Activated CD8-positive, alpha-beta memory T cell treated with anti-CD3 and anti-CD28 coated beads, Interleukin-2, amount 50 U/mL, for 24 hours (primary cell): Measurements from ENCODE around the gene GALR3.

Source experiments
- DNase-seq: peaks from one replicate; pipeline ENCODE4 v3.0.0-alpha.2; 2020; ENCODE audit errors: extremely low read depth

GALR3 gene

GRCh38 chr22:37822079-37822833 lies 926 bp upstream of the GALR3 start:
- DNase-seq: no peak

GRCh38 chr22:37824674-37825641 lies 1.8 kb downstream of the GALR3 start:
- no peak for DNase-seq

GRCh38 chr22:37827056-37827455 lies 3.9 kb downstream of the GALR3 start:
- no peak for DNase-seq

- DNase-seq: no peak
These were observed 7.1 kb downstream of the GALR3 start for GRCh38 chr22:37830093-37830842.

- DNase-seq: no peak
These were observed 8.3 kb downstream of the GALR3 start for GRCh38 chr22:37831472-37831871.

- no peak for DNase-seq
These were observed 9.1 kb downstream of the GALR3 start for GRCh38 chr22:37832022-37832857.

- DNase-seq: no peak
These were observed 19.0 kb downstream of the GALR3 start for GRCh38 chr22:37842015-37842793.

GRCh38 chr22:37843741-37844089 lies 20.5 kb downstream of the GALR3 start:
- DNase-seq: no peak

GRCh38 chr22:37844904-37845329 lies 21.7 kb downstream of the GALR3 start:
- no peak for DNase-seq

- no peak for DNase-seq
These were observed 23.3 kb downstream of the GALR3 start for GRCh38 chr22:37846433-37846832.

GRCh38 chr22:37848587-37849088 lies 25.5 kb downstream of the GALR3 start:
- DNase-seq: no peak

GRCh38 chr22:37849089-37849751 lies 26.0 kb downstream of the GALR3 start, which contains the start of gene EIF3L:
Gene EIF3L (plus strand): TSS chr22:37849419. CDS start chr22:37849450, 31 bp downstream.
- DNase-seq: peak; percentile 80

GRCh38 chr22:37850801-37851200 lies 27.6 kb downstream of the GALR3 start:
- DNase-seq: no peak

GRCh38 chr22:37852418-37852817 lies 29.2 kb downstream of the GALR3 start:
- DNase-seq: no peak

GRCh38 chr22:37854946-37855345 lies 31.8 kb downstream of the GALR3 start:
- DNase-seq: no peak

- no peak for DNase-seq
These were observed 32.3 kb downstream of the GALR3 start for GRCh38 chr22:37855462-37855861.

- DNase-seq: no peak
These were observed 37.7 kb downstream of the GALR3 start for GRCh38 chr22:37860796-37861421.

GRCh38 chr22:37862570-37863325 lies 39.6 kb downstream of the GALR3 start:
- no peak for DNase-seq
